Breast epithelium (tissue), 3 donors: Measurements from ENCODE around the gene PPP2R5D.

ENCODE experiments used
- POLR2AphosphoS5 ChIP-seq, 3 donors: sonication (generic); formaldehyde crosslinking; IDR thresholded peaks; one replicate each; pipeline ENCODE4 v1.6.1; 2017; ENCODE audit warnings: antibody characterized with exemption in 3 of 3
- TF ChIP-seq, protein P1 (sequence below), 3 donors: fragments of 450-650 bp; IDR thresholded peaks; one replicate each; pipeline ENCODE4 v1.5.1; 2016 to 2017; ENCODE audit warnings: antibody characterized with exemption in 3 of 3, mild to moderate bottlenecking in 3 of 3, moderate library complexity in 3 of 3

- TF ChIP-seq, protein P1, sequence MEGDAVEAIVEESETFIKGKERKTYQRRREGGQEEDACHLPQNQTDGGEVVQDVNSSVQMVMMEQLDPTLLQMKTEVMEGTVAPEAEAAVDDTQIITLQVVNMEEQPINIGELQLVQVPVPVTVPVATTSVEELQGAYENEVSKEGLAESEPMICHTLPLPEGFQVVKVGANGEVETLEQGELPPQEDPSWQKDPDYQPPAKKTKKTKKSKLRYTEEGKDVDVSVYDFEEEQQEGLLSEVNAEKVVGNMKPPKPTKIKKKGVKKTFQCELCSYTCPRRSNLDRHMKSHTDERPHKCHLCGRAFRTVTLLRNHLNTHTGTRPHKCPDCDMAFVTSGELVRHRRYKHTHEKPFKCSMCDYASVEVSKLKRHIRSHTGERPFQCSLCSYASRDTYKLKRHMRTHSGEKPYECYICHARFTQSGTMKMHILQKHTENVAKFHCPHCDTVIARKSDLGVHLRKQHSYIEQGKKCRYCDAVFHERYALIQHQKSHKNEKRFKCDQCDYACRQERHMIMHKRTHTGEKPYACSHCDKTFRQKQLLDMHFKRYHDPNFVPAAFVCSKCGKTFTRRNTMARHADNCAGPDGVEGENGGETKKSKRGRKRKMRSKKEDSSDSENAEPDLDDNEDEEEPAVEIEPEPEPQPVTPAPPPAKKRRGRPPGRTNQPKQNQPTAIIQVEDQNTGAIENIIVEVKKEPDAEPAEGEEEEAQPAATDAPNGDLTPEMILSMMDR (IDR thresholded peaks at IDR 0.05): no peak
- TF ChIP-seq POLR2AphosphoS5 (IDR thresholded peaks at IDR 0.05): no peak
Observed at GRCh38 chr6:43060034-43060754, 75.8 kb downstream of the PPP2R5D start.
